Measurements from ENCODE around the gene CTSE. TPM values are rescaled to one million over a fixed set of nuclear protein-coding genes. Genes with fewer than 3 reads are reported as not detected.

CTSE gene
- total and polyA plus RNA-seq, 2 experiments from 2014 or later: not detected

DNA sequence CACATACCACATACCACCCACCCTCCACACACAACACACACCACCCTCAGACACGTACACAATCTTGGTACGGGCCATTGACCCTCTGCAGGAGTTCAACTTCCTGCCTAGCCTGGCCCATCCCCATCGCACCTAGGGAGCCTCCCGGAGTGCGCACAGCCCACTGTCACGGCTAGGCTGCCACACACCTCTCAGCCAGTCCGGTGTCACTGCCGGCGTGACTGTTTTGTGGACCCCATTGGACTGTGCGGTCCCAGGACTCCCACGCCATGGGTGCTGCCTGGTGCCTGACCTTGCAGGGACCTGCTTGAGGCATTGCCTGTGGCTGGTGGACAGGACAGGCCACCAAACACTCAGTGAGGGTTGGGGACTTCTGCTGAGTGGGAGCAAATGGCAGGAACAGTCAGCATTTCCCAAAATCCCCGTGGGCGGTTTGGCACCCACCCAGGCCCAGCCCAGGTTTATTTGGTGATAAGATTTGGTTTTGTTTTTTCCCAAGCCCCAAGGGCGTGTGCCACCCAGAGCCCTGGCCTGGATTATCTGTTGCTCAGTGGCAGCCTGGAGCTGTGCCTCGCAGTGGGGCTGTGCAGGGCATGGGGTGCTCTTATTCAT, 48.2 kb downstream of the CTSE start:
- Histone ChIP-seq H3K4me2 (no peak overlapping the region), H3K79me2 (replicated peaks; ENCODE audit: insufficient read depth) (no peaks in the 10 kb centered on the region), H4K20me1 (replicated peaks; ENCODE audit: insufficient read depth) (no peaks in the 10 kb centered on the region), H3F3A (replicated peaks; ENCODE audit: low read depth) (peaks cover 10% of the 10 kb centered on the region; the same call in 1 of the 2 replicates), H2AFZ (no peak overlapping the region), H3K9me2 (ENCODE audit: insufficient read depth) (no peaks in the 10 kb centered on the region), H3K27me3 (ENCODE audit: insufficient read depth) (no peaks in the 10 kb centered on the region), H3K4me3 (no peak overlapping the region), H3K36me3 (ENCODE audit: insufficient read depth) (no peaks in the 10 kb centered on the region), H3K27ac (ENCODE audit: low read depth) (no peak overlapping the region), H3K4me1 (ENCODE audit: insufficient read depth) (no peaks in the 10 kb centered on the region)
- DNase-seq (ENCODE audit: low spot score) (no peak), ATAC-seq (no peak)
- peaks cover 7% of the 10 kb centered on the region for H3K27me3 Mint-ChIP-seq (ENCODE audit: insufficient read depth, low read depth, poor library complexity)
- H3K4me1 Mint-ChIP-seq: peaks cover 2% of the 10 kb centered on the region; the same call in 2 of the 3 replicates
- H3K27ac Mint-ChIP-seq: no peak overlapping the region
- H3K4me3 Mint-ChIP-seq: no peak overlapping the region
- no peak for TF ChIP-seq ETS1 (IDR thresholded peaks at IDR 0.05)
- TF ChIP-seq JUNB (IDR thresholded peaks at IDR 0.05; ENCODE audit: unreplicated experiment): no peak
- no peak for TF ChIP-seq EZH2 (IDR thresholded peaks at IDR 0.05; ENCODE audit: low read depth, unreplicated experiment)
- TF ChIP-seq, protein P1, sequence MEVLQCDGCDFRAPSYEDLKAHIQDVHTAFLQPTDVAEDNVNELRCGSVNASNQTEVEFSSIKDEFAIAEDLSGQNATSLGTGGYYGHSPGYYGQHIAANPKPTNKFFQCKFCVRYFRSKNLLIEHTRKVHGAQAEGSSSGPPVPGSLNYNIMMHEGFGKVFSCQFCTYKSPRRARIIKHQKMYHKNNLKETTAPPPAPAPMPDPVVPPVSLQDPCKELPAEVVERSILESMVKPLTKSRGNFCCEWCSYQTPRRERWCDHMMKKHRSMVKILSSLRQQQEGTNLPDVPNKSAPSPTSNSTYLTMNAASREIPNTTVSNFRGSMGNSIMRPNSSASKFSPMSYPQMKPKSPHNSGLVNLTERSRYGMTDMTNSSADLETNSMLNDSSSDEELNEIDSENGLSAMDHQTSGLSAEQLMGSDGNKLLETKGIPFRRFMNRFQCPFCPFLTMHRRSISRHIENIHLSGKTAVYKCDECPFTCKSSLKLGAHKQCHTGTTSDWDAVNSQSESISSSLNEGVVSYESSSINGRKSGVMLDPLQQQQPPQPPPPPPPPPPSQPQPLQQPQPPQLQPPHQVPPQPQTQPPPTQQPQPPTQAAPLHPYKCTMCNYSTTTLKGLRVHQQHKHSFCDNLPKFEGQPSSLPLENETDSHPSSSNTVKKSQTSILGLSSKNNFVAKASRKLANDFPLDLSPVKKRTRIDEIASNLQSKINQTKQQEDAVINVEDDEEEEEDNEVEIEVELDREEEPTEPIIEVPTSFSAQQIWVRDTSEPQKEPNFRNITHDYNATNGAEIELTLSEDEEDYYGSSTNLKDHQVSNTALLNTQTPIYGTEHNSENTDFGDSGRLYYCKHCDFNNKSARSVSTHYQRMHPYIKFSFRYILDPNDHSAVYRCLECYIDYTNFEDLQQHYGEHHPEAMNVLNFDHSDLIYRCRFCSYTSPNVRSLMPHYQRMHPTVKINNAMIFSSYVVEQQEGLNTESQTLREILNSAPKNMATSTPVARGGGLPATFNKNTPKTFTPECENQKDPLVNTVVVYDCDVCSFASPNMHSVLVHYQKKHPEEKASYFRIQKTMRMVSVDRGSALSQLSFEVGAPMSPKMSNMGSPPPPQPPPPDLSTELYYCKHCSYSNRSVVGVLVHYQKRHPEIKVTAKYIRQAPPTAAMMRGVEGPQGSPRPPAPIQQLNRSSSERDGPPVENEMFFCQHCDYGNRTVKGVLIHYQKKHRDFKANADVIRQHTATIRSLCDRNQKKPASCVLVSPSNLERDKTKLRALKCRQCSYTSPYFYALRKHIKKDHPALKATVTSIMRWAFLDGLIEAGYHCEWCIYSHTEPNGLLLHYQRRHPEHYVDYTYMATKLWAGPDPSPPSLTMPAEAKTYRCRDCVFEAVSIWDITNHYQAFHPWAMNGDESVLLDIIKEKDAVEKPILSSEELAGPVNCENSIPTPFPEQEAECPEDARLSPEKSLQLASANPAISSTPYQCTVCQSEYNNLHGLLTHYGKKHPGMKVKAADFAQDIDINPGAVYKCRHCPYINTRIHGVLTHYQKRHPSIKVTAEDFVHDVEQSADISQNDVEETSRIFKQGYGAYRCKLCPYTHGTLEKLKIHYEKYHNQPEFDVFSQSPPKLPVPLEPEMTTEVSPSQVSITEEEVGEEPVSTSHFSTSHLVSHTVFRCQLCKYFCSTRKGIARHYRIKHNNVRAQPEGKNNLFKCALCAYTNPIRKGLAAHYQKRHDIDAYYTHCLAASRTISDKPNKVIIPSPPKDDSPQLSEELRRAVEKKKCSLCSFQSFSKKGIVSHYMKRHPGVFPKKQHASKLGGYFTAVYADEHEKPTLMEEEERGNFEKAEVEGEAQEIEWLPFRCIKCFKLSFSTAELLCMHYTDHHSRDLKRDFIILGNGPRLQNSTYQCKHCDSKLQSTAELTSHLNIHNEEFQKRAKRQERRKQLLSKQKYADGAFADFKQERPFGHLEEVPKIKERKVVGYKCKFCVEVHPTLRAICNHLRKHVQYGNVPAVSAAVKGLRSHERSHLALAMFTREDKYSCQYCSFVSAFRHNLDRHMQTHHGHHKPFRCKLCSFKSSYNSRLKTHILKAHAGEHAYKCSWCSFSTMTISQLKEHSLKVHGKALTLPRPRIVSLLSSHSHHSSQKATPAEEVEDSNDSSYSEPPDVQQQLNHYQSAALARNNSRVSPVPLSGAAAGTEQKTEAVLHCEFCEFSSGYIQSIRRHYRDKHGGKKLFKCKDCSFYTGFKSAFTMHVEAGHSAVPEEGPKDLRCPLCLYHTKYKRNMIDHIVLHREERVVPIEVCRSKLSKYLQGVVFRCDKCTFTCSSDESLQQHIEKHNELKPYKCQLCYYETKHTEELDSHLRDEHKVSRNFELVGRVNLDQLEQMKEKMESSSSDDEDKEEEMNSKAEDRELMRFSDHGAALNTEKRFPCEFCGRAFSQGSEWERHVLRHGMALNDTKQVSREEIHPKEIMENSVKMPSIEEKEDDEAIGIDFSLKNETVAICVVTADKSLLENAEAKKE (CRISPR knock-in tag; IDR thresholded peaks at IDR 0.05): no peak
- TF ChIP-seq EZH2phosphoT487 (IDR thresholded peaks at IDR 0.05; ENCODE audit: unreplicated experiment): no peak
- no peak for TF ChIP-seq CREB1 (CRISPR knock-in tag; IDR thresholded peaks at IDR 0.05; ENCODE audit: low read depth)
- TF ChIP-seq, protein P2, sequence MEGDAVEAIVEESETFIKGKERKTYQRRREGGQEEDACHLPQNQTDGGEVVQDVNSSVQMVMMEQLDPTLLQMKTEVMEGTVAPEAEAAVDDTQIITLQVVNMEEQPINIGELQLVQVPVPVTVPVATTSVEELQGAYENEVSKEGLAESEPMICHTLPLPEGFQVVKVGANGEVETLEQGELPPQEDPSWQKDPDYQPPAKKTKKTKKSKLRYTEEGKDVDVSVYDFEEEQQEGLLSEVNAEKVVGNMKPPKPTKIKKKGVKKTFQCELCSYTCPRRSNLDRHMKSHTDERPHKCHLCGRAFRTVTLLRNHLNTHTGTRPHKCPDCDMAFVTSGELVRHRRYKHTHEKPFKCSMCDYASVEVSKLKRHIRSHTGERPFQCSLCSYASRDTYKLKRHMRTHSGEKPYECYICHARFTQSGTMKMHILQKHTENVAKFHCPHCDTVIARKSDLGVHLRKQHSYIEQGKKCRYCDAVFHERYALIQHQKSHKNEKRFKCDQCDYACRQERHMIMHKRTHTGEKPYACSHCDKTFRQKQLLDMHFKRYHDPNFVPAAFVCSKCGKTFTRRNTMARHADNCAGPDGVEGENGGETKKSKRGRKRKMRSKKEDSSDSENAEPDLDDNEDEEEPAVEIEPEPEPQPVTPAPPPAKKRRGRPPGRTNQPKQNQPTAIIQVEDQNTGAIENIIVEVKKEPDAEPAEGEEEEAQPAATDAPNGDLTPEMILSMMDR (conservative IDR thresholded peaks at IDR 0.05; ENCODE audit: low read depth in 2 of 2): no peak
- no peak for TF ChIP-seq REST (IDR thresholded peaks at IDR 0.05; ENCODE audit: unreplicated experiment)
- TF ChIP-seq ZNF114 (CRISPR knock-in tag; IDR thresholded peaks at IDR 0.05): no peak
- TF ChIP-seq NANOG (IDR thresholded peaks at IDR 0.05; ENCODE audit: borderline replicate concordance): no peak
- no peak for TF ChIP-seq STAT1 (IDR thresholded peaks at IDR 0.05; ENCODE audit: unreplicated experiment)
- no peak for TF ChIP-seq POLR2AphosphoS5 (IDR thresholded peaks at IDR 0.05; ENCODE audit: low read depth)
- H3K36me3 Mint-ChIP-seq (ENCODE audit: low read depth): no peaks in the 10 kb centered on the region; the same call in 2 of the 3 replicates
- H3K9me3 Mint-ChIP-seq: peaks cover 7% of the 10 kb centered on the region; the same call in 2 of the 3 replicates
